Activated T-helper 1 cell treated with anti-CD3 and anti-CD28 coated beads, Interleukin-2, amount 50 U/mL, for 16 hours (primary cell): ENCODE measurements around the gene MYO7A.

Experiments used
- DNase-seq, 2 donors: peaks; one replicate each; pipeline ENCODE4 v3.0.0-alpha.2; 2020; ENCODE audit warnings: low read depth in 1 of 2, low spot score in 1 of 2

Gene MYO7A

DNA sequence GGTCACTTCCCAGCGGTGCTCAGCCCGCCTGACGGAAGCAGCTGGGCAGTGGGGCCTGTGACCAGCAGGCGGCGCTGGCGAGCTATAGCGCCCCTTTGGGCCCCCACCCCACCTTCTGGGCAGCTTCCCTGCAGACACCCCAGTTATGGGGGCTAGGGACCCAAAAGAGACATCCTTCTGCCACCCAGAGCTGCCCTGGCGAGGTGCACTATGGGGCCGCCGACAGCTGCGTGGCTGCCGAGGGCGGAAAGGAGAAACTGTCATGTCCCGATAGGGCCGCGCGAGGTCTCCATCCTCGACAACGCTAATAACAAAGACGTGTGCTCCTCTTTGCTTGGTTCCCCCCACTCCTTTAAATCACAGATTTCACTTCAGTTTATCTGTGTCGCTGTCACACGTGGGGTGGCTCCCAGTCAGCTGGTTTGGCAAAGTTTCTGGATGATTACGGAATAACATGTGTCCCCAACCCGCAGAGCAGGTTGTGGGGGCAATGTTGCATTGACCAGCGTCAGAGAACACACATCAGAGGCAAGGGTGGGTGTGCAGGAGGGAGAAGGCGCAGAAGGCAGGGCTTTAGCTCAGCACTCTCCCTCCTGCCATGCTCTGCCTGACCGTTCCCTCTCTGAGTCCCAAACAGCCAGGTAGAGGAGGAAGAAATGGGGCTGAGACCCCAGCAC lies 673 bp upstream of the MYO7A start:
- DNase-seq, result peak; percentile 28 to 34

- no peak for DNase-seq
Observed at GRCh38 chr11:77129069-77129841, 1.2 kb downstream of the MYO7A start.

DNA sequence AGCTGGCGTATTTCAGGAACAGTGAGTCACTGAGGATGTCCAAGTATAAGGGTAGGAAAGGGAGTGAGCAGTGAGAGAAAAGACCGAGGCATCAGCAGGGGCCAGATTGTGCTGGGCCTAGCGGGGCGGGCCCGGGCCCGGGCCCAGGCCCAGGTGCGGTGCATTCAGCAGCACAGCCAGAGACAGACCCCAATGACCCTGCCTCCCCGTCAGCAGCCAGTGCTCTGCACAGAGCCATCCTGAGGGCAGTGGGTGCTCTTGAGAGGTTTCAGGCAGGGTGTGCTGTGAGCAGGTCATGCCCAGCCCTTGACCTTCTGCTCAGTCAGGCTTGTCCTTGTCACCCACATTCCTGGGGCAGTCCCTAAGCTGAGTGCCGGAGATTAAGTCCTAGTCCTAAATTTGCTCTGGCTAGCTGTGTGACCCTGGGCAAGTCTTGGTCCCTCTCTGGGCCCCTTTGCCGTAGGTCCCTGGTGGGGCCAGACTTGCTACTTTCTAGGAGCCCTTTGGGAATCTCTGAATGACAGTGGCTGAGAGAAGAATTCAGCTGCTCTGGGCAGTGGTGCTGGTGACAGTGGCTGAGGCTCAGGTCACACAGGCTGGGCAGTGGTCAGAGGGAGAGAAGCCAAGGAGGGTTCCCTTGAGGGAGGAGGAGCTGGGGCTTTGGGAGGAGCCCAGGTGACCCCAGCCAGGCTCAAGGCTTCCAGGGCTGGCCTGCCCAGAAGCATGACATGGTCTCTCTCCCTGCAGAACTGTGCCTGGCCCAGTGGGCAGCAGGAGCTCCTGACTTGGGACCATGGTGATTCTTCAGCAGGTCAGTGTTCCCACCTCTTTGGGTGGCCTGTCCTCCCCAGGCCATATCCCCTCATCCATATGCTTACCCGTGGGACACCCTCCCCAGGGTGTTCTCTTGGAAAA lies 2.1 kb downstream of the MYO7A start:
- no peak for DNase-seq

GRCh38 chr11:77130763-77131513 lies 2.9 kb downstream of the MYO7A start:
- DNase-seq, result no peak

DNA sequence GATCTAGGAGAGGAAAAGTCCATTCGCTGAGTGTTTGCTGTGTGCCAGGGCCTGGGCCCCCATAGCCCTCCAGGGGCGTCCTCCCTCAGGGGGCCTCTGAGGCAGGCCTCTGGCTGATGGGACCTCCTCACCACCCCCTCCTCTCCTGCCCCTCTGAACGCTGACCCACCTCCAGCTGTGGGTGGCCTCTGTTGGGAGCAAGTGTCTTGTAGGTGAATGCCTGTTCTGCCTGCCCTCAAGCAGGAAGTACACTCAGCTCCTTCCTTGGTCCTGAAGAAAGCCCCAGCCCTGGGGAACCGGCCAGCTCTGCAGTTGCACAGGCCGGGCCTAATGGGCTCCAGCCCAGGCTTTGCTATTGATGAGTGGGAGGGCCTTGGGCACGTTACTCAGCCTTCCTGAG lies 3.5 kb downstream of the MYO7A start:
- no peak for DNase-seq

- no peak for DNase-seq
Observed at GRCh38 chr11:77135069-77135468, 7.0 kb downstream of the MYO7A start.

- DNase-seq, result no peak
Observed at GRCh38 chr11:77136074-77136473, 8.0 kb downstream of the MYO7A start.

DNA sequence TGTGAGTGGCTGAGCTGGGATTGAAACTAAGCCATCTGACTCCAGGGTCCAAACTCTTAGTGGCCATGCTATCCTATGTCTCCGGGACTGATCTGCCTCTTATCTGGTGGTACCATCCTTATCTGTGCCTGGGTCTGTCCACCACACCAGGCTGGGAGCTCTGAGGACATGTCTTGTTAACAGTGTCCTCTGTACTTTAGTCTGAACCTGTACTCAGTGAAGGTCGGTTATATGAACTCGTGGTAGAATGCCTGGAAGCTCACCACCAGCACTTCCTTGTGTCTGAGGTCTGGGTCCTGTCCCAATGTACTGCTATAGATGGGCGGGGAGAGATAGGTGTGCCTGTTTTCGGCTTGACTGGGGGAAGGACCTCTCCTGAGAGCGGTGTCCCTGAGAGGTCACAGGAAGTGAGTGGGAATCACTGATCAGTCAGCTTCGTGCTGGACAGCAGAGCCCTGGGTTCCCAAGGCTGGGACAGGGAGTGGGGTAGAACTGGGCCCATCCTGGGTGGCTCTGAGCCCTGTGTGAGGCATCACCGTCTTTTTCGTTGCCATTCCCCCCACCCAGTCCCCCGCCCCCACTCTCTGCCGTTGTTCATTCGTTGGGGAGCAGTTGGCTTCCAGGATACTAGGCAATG lies 8.9 kb downstream of the MYO7A start:
- no peak for DNase-seq

GRCh38 chr11:77137421-77137820 lies 9.4 kb downstream of the MYO7A start:
- no peak for DNase-seq

GRCh38 chr11:77138106-77138649 lies 10.1 kb downstream of the MYO7A start:
- no peak for DNase-seq

GRCh38 chr11:77139201-77139600 lies 11.2 kb downstream of the MYO7A start:
- DNase-seq, result no peak

- DNase-seq, result no peak
Observed at GRCh38 chr11:77140231-77140851, 12.3 kb downstream of the MYO7A start.

GRCh38 chr11:77141034-77141433 lies 13.0 kb downstream of the MYO7A start:
- DNase-seq, result no peak

GRCh38 chr11:77141475-77141874 lies 13.4 kb downstream of the MYO7A start:
- DNase-seq, result no peak

DNA sequence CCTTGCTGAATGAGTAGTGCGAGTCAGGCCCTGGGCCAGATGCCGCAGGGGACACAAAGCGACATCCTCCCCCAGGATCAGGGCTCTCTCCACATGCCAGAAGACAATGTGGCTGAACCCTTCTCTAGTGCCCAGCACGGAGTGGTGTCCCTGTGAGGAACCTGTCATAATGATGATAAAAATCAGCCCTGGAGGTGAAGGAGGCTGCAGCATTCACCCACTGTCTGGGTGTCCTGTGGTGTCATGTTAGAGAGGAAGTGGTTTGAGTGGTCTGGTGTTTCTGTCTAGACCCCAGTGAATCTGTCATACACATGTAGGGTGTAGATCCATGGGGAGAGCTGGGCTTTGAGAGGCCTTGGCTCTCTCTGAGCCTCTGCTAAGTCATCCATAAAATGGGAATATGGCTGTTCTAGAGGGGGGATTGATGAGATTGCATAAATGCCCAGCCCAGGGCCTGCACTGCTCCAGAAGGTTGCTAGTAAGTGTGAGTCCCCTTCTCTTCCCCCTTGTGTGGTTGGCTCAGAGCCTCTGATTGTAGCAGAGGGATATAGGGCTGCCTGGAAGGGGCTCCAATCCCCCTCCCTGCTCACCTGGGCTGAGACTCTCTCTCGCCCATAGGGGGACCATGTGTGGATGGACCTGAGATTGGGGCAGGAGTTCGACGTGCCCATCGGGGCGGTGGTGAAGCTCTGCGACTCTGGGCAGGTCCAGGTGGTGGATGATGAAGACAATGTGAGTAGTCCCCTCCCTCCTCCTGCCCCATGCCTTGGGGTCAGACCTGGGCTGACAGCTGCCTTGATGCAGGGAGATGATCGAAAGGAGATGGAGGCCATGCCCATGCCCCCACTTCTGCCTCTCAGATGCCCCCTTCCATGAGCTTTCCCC lies 14.3 kb downstream of the MYO7A start:
- DNase-seq, result no peak

DNA sequence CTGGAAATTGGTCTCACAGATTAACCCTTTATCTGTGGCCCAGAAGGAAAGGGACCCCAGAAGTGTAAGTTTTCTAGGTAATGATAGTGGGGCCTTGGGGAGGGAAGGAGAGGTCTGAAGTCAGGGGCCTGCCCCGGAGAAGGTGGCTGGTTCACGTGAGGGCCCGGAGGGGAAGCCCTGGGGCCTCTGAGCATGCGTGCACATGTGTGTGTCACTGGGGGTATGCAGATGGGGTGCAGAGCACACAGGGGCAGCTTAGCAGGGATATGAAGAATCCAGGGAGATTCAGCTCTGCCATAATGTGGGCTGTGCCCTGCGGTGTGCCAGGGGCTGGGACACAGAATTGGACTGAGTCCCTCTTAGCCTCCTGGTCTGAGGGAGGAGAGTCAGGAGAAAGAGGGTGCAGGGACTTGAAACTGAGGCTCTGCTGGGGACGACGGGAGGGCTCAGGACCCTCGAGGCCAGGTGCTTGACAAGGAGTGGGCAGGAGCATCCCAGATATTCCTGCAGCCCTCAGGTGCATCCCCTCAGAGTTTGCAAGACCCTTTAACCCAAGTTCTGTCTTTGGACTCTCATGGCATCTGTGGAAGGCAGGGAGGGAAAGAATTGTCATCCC lies 15.5 kb downstream of the MYO7A start:
- no peak for DNase-seq

DNA sequence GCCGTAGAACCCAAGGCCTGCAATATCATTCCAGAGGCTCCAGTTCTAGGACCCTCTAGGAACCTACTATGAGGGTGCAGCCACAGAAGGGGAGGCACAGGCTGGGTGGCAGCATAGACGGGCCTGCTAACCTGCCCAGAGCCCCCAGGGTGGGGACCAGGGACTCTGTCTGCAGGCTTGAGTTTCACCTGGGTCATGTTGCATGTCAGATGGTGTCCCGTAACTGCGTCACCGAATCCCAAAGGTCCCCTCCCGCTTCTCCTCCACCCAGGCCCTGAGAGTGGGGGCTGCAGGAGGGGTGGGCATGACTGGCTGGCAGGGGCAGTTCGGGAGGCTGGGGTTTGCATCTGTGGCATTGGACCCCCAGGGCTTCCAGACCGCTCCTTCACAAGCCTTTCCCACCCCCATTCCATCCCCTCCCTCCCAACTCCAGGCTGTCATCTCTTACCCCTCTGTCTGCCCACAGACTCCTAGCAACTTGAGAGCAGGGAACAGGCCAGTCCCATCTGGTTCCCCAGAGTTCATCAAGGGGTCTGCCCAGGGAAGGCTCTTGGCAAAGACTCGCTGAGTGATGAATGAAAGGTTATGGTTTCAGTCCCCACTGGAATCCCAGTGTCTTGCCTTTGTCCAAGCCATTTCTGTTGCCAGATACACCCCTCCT lies 16.3 kb downstream of the MYO7A start:
- no peak for DNase-seq
